GM13977 (cell line): ENCODE data around the gene FAM229B.

ENCODE experiments used
- DNase-seq: peaks from one replicate; pipeline ENCODE4 v3.0.0; 2012; ENCODE audit warnings: low spot score
- CTCF ChIP-seq: IDR thresholded peaks from 2 replicates; pipeline ENCODE4 v1.5.1; 2012; ENCODE audit warnings: mild to moderate bottlenecking, control low read depth; ENCODE audit not compliant: insufficient read depth; ENCODE audit errors: extremely low read depth, missing control alignments
- in situ Hi-C: fragments of 300-500 bp; cut with MboI; formaldehyde crosslinking; loops from one replicate; pipeline ENCODE4 v1.12.0; 2022; ENCODE audit warnings: low sequenced_read_pairs, low pct_unique_long_range_greater_than_20kb, mixed read lengths, inconsistent platforms; ENCODE audit not compliant: unreplicated experiment

Gene FAM229B

GRCh38 chr6:112139052-112139451 is 51.7 kb downstream of the FAM229B start:
- DNase-seq = no peak
- in situ Hi-C loops = no loop called here
- no peak for TF ChIP-seq CTCF

- in situ Hi-C loops = no loop called here
- TF ChIP-seq CTCF = no peak
- no peak for DNase-seq
These were observed 54.3 kb downstream of the FAM229B start for GRCh38 chr6:112141707-112142106.

- no peak for TF ChIP-seq CTCF
- no peak for DNase-seq
- in situ Hi-C loops = no loop called here
These were observed 56.9 kb downstream of the FAM229B start for GRCh38 chr6:112144145-112144926.

GRCh38 chr6:112145080-112145573 is 57.7 kb downstream of the FAM229B start:
- no peak for DNase-seq
- TF ChIP-seq CTCF = no peak
- in situ Hi-C loops = no loop called here

- DNase-seq = no peak
- in situ Hi-C loops = no loop called here
- no peak for TF ChIP-seq CTCF
These were observed 60.7 kb downstream of the FAM229B start for GRCh38 chr6:112148103-112148502.

- in situ Hi-C loops = no loop called here
- TF ChIP-seq CTCF = no peak
- DNase-seq = no peak
These were observed 61.8 kb downstream of the FAM229B start for GRCh38 chr6:112149236-112149635.
